Measurements from ENCODE around the gene DYRK1A.

Gene DYRK1A

DNA sequence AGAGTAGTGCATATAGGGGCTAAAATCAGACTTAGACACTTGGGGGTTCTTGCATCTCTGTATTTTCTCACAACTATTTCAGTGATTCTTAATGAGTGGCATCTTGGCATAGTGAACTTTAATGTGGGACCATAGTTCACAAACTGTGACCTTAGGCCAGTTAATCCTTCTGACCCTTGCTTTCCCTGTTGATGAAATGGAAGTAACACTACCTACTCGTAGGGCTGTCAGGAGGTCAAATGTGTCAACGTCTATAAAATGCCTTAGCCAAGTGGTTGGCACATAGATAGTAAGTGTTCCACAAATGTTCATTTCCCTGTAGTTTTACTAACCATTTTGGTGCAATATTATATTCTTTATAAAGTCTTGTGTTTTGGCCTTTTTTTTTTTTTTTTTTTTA is 49.4 kb downstream of the DYRK1A start:
- no peak for DNase-seq (ENCODE audit: low read depth in 2 of 3, low spot score in 2 of 3)

DNA sequence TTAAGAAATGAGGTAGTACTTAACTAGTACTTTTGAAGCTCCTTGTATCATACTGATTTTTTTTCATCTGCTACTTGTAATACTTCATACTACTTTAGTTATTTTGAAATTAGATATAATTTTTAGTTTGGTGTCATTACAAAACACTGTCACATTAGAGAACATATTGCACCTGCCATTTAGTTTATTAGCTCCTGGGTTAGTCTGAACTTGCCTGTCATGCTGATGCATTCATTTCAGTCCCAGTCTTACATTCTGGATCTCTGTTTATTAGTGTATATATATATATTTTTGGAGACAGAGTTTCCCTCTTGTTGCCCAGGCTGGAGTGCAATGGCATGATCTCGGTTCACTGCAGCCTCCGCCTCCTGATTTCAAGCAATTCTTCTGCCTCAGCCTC is 50.3 kb downstream of the DYRK1A start:
- DNase-seq (ENCODE audit: low read depth in 2 of 3, low spot score in 2 of 3), result no peak

DNA sequence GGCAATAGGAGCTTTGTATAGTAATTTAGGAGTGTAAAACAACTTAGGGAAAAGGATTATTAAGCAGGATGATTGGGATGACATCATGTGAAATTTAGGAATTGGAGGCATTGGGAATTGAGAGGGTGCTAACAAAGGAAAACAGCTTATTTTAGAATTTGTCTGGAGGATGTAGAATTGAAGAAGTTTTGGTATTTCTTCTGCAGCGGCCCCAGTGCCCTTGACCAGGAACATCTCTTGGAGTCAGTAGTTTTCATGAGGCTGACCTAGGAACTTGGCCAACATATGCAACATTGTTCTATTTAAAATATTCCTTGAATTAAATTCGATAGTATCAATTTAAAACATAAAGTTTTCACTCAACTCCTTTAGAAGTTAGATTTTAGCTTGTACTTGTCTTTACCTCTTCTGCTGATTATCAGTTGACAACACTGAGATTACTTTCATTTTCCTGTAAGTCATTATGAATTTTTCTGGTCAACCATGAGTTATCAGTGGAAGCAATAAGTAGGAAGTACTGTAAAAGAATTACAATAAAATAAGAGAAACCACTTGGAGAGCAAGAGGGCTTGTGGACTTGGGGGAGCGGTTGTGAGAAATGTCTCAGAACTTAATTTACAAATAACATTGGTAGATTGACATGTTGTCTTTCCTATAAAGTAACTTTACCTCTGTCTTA is 52.8 kb downstream of the DYRK1A start:
- DNase-seq (ENCODE audit: low read depth in 2 of 3, low spot score in 2 of 3), result no peak

DNA sequence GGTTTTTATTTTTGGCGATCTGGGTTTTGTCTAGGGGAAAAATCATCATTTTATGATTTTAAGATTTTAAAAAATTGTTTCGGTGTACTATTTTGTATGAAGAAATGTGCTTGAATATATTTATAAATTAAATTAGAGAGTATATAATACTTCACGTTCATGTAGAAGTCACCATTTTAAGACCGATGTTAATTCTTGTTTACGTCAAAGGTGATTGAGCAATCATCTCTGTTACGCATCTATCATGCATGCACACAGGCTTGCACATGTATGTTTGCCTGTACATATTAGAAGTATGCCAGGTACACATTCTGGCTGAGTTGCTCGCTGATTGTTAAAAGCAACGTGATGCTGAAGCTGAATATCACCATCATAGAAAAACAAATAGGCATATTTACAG is 54.7 kb downstream of the DYRK1A start:
- no peak for DNase-seq (ENCODE audit: low read depth in 2 of 3, low spot score in 2 of 3)

DNA sequence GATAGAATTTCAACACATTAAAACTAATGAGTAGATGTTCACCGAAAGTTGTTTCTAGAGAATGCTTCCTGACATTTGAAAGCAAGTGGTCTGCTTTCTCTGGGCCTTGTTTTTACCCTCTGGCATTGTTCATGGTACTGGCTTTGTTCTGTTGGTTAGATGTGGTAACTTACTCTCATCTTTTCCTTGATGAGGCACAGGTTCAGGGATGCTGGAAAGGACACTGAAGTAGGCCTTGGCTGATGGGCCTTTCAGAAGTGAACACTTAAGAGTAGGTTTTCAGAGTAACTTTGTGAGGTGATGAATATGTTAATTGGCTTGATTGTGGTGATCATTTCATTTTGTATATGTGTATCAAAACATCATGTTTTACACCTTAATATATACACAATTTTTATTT is 55.8 kb downstream of the DYRK1A start:
- no peak for DNase-seq (ENCODE audit: low read depth in 2 of 3, low spot score in 2 of 3)

DNA sequence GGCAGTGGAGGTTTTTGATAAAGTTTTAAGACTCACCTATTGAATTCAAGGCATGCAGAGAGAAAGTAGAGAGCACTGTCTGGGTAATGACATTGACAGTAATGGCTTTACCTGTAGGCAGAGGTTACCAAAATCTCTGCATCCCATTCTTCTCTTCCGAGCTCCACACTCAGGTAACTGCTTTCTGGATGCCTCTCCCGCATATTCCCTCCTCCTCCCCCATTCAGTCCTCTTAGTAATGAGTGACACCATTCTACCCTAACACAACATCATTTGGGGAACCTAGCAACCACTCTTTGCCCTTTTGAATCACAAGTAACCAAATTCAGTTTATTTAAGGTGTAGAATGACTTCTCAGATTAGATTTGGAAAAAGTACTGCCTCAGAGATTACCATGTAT is 56.5 kb downstream of the DYRK1A start:
- DNase-seq (ENCODE audit: low read depth in 2 of 3, low spot score in 2 of 3), result no peak

DNA sequence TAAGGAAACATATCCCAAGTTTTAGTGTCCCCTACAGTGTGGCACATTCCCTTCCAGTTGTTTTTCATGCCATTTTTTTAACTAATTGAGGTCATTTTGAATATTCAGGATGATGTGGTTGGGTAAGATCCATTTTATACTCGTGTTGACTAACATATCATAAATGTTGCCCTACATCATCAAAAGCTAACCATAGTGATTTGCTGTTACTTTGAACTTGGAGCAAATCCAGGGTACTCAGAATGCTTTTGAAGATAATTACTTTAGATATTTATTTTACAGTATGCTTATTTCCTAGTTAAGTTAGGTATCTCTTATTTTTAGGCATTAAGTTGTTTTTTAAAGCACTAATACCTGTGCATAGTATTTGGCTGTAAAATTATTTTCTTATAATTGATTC is 57.8 kb downstream of the DYRK1A start:
- no peak for DNase-seq (ENCODE audit: low read depth in 2 of 3, low spot score in 2 of 3)

DNA sequence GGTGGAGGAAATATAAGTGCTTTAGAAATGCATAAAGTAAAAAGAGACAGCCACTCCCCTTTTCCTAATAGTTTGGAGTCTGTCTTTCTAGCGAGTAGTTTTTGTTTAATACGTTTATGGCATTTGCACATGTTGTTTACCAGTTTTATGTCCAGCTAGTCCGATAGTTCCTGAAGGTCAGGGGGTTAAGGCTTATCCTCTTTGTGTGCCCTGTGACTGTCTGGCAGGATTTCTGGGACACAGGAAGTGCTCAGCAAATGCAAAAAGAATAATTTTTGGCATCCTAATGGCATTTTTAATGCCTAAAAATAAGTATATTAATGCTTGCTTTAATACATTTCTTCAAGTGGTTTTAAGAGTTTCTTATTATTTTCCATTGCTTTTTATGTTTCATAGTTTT is 58.4 kb downstream of the DYRK1A start:
- no peak for DNase-seq (ENCODE audit: low read depth in 2 of 3, low spot score in 2 of 3)

DNA sequence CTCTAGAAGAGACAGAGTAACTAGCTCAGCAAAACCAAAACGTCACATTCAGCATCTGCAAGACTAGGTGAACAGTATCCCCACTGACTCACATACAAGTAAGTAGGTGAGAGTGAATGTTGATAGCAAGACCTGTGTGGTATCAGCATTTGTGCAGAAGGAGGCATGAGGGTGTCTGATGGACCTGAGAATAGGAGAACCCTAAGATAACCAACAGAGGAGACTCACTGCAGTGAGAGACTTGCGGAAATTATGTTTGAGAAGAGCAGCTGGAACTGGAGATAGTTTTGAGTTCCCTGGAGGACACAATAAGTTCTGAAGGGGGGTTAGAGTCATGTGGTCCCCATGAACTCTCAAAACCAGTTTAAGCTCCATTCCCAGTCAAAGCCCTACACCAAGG is 59.1 kb downstream of the DYRK1A start:
- no peak for DNase-seq (ENCODE audit: low read depth in 2 of 3, low spot score in 2 of 3)

DNA sequence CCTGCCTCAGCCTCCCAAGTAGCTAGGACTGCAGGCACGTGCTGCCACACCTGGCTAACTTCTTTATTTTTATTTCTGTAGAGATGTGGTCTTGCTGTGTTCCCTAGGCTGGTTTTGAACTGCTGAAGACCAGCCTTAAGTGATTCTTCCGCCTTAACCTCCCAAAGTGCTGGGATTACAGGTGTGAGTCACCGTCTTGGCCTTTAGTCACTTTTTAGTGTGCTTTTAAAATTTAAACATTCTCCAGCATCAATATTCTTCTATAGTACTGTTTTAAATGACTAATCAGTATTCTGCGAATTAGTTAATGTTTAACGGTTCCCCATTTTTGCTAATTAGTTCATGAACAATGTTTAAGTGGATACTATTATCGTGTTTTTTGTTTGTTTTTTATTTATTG is 60.6 kb downstream of the DYRK1A start:
- no peak for DNase-seq (ENCODE audit: low read depth in 2 of 3, low spot score in 2 of 3)

DNA sequence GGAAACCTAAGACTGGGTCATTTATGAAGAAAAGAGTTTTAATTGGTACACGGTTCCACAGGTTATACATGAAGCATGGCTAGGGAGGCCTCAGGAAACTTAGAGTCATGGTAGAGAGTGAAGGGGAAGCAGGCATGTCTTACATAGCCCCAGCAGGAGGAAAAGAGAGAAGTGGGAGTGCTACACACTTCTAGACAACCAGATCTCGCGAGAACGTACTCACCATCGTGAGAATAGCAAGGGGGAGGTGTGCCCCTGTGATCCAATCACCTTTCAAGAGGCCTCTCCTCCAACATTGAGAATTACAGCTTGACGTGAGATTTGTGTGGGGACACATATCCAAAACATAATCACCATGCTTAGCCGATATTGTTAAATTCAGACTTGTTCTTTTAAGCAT is 62.8 kb downstream of the DYRK1A start:
- DNase-seq (ENCODE audit: low read depth in 2 of 3, low spot score in 2 of 3), result no peak

DNA sequence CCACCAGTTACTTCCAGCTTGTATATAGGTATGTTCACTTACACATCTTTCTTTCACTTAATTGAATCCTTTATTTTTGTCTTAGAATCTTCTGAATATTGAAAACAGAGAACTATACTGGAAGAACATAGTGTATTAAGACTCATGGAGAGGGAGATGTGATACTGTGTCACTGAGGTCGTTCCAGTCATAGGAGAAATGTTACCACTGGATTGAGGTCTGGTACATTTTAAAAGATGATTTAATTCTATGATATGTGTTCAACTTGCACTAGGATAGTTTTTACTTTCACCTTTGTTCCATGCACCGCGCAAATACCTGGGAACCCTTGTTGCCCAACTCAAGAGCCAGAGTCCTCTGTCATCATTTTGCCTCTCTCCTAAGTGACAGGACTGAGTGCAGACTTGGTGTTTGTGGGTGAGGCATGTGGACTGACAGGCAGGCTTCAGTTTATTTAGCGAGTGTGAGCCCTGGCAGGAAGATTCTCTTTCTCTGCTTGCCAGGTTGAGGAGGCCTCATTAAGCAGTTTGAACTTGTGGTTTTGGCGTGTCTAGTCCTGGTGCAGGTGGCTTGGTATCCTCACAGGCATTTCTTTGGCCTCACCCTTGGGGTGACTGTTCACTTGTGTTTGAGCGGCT is 63.7 kb downstream of the DYRK1A start:
- no peak for DNase-seq (ENCODE audit: low read depth in 2 of 3, low spot score in 2 of 3)

DNA sequence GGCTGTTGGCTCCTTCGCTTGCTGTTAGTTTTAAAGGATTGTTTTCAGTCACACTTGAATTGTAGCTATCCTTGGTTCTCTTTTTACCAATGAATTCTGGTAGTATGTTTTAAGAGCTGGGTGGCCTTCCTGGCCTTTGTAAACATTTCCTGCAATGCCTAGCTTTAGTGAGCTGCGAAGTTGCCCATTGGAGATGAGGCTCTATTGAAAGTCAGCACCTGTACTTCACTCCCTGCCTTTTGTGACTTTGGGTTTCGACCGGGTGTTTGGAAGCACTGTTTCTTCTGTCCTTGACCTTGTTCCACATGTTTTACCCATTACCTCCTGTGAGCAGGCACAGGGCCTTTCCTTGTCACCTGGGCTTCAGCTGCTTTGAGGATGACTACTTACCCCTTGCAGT is 64.7 kb downstream of the DYRK1A start:
- DNase-seq (ENCODE audit: low read depth in 2 of 3, low spot score in 2 of 3), result no peak

DNA sequence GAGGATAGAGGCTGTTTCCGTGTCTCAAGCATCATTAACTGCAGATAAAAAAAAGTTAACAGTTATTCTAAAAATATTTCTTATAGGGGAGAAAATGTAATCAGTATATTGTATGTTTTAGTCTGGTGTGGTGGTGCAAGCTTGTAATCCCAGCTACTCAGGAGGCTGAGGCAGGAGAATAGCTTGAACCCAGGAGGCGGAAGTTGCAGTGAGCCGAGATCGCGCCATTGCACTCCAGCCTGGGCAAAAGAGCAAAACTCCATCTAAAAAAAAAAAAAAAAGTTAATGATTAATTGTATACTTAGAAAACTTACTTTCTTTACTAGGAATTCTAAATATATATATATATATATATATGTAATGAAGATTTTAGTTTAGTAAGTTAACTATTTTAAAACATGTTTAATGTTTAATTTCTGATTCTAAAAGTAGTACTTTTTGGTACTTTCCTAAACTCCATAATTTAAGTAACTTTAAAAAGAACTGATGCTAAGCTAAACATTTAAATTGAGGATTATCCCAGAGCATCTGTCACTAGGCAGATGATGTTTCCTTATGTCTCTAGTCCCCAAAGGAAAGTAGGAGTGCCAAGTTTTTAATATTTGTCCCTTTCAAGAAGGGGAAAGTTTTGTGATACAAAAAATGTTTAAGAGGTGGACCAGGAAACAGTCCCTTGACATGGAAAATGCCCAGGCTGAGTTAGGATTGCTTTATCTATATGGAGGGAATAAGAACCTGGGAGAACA is 66.3 kb downstream of the DYRK1A start:
- no peak for DNase-seq (ENCODE audit: low read depth in 2 of 3, low spot score in 2 of 3)

DNA sequence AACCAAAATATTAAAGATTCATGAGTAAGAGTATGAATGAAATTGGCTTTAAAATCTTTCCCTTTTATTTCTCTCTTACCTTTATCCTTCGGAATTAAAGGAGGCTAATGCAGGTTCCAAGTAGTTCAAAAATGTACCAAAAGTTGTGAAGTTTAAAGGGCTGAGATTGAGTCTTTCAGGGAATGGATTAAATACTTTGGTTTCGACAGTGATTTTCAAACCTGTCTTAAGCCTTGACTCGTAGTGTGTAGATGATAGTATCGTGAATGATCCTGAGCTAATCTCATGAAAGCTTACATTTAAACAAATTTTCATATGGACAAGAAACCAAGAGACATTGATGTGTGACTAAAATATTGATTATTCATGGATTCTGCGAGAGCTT is 66.9 kb downstream of the DYRK1A start:
- no peak for DNase-seq (ENCODE audit: low read depth in 2 of 3, low spot score in 2 of 3)

DNA sequence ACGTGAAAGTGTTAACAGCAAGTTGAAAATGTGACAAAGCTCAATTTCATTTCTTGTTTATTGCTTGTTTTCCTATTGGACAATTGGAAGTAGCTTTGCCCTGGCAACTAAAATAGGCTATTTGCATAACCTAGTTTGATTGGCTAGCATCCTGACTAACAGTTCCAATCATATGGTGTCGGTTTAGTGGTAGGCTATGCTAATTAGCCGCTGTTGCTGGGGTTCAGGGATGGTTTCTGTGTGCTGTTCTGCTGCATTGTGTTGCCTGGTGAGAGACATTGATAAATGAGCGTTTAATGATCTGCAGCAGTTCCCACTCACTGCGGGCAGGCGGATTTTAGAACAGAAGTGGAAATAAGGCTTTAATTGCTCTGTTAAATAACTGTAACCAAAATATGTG is 68.5 kb downstream of the DYRK1A start:
- no peak for DNase-seq (ENCODE audit: low read depth in 2 of 3, low spot score in 2 of 3)

DNA sequence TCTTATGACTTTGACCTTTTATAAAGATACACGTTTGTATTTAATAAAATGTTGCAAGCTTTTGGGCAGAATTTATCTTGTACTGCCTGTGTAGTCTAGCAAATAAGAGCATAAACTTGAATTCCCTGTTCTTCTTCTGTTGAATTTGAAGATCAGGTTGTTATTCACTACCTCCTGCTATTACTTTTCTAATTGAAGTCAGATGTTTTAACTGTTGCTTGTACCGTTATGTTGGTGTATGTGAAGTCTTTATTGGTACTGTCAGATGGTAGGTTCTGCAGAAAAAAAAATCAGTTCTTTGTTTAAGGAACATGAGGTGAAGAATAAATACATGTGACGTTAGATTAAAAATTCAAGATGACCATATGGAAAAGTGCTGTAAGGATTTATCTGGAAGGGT is 69.1 kb downstream of the DYRK1A start:
- DNase-seq (ENCODE audit: low read depth in 2 of 3, low spot score in 2 of 3), result no peak

DNA sequence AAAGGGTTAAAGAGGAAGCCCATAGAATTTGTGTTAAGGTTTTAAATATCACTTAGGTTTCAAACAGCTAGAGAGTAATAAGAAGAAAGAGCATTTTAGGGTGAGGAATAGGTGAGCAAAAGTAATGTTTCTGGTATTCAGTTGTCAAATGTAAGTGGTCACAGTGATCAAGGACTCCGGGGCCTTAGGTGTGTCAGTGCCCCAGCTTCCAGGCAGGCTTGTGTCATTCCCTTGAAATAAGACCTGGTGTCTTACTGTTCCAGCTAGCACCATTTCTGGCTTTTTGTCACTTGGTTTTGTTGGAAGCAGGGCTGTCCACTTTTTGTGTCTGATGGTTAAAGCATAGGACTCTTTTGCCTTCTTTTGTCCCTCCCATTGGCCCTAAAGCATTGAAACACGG is 69.6 kb downstream of the DYRK1A start:
- DNase-seq (ENCODE audit: low read depth in 2 of 3, low spot score in 2 of 3), result no peak

DNA sequence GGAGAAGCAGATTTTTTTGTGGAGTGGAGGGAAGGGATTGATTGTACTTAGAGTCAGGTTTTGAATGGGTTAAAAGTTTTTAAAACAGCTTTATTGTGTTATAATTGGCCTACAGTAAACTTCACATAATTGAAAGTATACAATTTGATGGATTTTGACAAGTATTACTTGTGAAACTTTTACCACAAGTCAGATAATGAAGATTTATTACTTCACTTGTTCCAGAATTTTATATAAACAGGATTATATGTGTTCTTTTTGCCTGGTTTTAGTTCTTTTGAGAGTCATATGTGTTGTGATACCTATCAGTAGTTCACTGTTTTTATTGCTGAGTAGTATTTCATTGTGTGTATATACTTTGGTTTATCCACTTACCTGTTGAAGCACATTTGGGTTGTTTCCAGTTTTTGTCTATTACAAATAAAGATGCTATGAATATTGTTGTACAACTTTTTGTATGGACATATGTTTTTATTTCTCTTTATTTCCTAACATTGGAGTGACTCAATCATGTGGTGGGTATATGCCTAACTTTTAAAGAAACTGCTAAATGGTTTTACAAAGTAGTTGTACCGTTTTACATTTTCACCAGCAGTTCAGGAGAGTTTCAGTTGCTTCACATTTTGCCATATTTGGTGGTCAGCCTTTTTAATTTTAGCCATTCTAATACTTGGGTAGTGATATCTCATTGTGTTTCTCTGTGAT is 71.0 kb downstream of the DYRK1A start:
- no peak for DNase-seq (ENCODE audit: low read depth in 2 of 3, low spot score in 2 of 3)

DNA sequence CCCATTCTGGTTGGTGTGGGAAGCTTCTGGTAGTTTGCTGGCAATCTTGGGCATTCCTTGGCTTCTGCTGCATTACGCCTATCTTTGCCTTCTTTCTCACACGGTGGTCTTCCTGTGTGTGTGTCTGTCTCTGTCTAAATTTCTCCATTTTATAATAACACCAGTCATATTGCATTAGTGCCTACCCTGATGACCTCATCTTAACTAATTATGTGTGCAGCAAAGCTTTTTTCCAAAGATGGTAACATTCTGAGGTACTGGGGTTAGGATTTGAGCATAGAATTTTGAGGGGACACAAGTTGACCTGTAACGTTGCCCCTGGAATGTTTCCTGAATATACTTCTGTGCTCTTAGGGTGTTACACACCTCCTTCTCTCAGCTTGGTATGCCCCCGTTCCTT is 77.1 kb downstream of the DYRK1A start:
- no peak for DNase-seq (ENCODE audit: low read depth in 2 of 3, low spot score in 2 of 3)

DNA sequence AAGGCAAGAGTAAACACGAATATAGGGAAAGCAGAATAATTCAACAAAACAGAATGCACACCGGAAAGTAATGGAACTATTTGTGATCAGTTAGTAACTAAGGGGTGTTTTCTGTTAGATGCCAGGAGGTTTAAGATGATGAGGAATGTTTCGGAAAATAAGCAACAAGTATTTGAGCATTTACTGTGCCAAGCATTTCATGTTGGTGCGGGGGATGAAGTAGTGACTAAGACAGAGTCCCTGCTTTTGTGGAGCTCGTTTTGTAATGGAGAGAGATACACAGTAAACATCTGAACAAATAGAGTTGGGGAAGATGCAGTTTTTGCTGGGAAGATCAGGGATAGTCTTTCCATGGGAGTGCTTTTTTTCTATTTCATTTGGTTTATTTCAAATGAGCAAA is 78.7 kb downstream of the DYRK1A start:
- no peak for DNase-seq (ENCODE audit: low read depth in 2 of 3, low spot score in 2 of 3)

DNA sequence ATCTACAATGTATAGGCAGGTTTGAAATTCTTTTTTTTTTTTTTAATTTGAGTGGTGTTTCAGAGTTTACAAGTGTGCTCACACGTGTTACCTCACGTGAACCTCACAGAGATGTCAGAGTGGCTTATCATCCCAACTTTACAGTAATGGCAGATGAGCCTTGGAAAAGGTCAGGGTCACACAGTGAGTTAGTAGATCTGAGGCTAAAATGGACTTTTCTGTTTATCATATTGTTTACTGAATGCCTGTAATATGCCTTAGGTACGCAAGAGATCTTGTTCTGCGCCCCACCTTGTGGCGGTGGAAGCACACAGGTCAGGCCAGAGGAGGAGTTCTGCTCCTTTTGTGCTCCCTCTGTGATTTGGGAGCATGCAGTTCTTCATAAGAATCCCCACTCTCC is 80.0 kb downstream of the DYRK1A start:
- no peak for DNase-seq (ENCODE audit: low read depth in 2 of 3, low spot score in 2 of 3)

Measured in activated CD8-positive, alpha-beta memory T cell treated with anti-CD3 and anti-CD28 coated beads for 48 hours (primary cell).